ENCODE measurements around the gene AKT1. TPM values are rescaled to one million over a fixed set of nuclear protein-coding genes. Genes with fewer than 3 reads are reported as not detected.
"Not testable (repeated sequence)": the region's sequence is repeated elsewhere in the genome, so short reads cannot be mapped to it uniquely, and the experiment has no call there.

AKT1 gene
- total RNA-seq, 1 donor from 2014 or later: 123 TPM

GRCh38 chr14:104751539-104752422 lies 43.8 kb downstream of the AKT1 start:
- Mint-ChIP-seq H3K27ac (peak overlapping the region; percentile 95), H3K4me1 (ENCODE audit: unreplicated experiment) (peaks cover 34% of the 10 kb centered on the region), H3K27me3 (no peaks in the 10 kb centered on the region), H3K9me3 (no peaks in the 10 kb centered on the region), H3K4me3 (peak overlapping the region; percentile 90), H3K36me3 (peaks cover 8% of the 10 kb centered on the region)
- no peak for DNase-seq (ENCODE audit: extremely low spot score, unreplicated experiment)
- no peak for TF ChIP-seq CTCF (conservative IDR thresholded peaks at IDR 0.05)

- not testable (repeated sequence) for H3K27ac Mint-ChIP-seq; H3K36me3 Mint-ChIP-seq; H3K27me3 Mint-ChIP-seq; H3K4me3 Mint-ChIP-seq; H3K9me3 Mint-ChIP-seq; DNase-seq (ENCODE audit: extremely low spot score, unreplicated experiment)
- peaks cover 37% of the 10 kb centered on the region for H3K4me1 Mint-ChIP-seq (ENCODE audit: unreplicated experiment)
Observed at GRCh38 chr14:104750753-104751057, 44.8 kb downstream of the AKT1 start.

GRCh38 chr14:104750056-104750752 lies 45.3 kb downstream of the AKT1 start:
- H3K36me3 Mint-ChIP-seq: peaks cover 7% of the 10 kb centered on the region
- H3K9me3 Mint-ChIP-seq: no peaks in the 10 kb centered on the region
- no peak overlapping the region for H3K4me3 Mint-ChIP-seq
- no peak for TF ChIP-seq CTCF (conservative IDR thresholded peaks at IDR 0.05)
- H3K27ac Mint-ChIP-seq: peak overlapping the region; percentile 46
- DNase-seq (ENCODE audit: extremely low spot score, unreplicated experiment): no peak
- H3K4me1 Mint-ChIP-seq (ENCODE audit: unreplicated experiment): peaks cover 37% of the 10 kb centered on the region
- no peaks in the 10 kb centered on the region for H3K27me3 Mint-ChIP-seq

GRCh38 chr14:104749111-104749649 lies 46.4 kb downstream of the AKT1 start:
- Mint-ChIP-seq H3K4me3 (peak overlapping the region; percentile 45), H3K27me3 (no peaks in the 10 kb centered on the region), H3K9me3 (no peaks in the 10 kb centered on the region), H3K36me3 (peaks cover 3% of the 10 kb centered on the region), H3K4me1 (ENCODE audit: unreplicated experiment) (peaks cover 35% of the 10 kb centered on the region), H3K27ac (peak overlapping the region; percentile 62)
- no peak for TF ChIP-seq CTCF (conservative IDR thresholded peaks at IDR 0.05)
- DNase-seq (ENCODE audit: extremely low spot score, unreplicated experiment): no peak

- no peak for TF ChIP-seq CTCF (conservative IDR thresholded peaks at IDR 0.05)
- no peak for DNase-seq (ENCODE audit: extremely low spot score, unreplicated experiment)
- Mint-ChIP-seq H3K27ac (peak overlapping the region; percentile 36), H3K9me3 (no peaks in the 10 kb centered on the region), H3K27me3 (no peaks in the 10 kb centered on the region), H3K4me3 (peak overlapping the region; percentile 62), H3K4me1 (ENCODE audit: unreplicated experiment) (peaks cover 28% of the 10 kb centered on the region), H3K36me3 (peaks cover 3% of the 10 kb centered on the region)
Observed at GRCh38 chr14:104747876-104748275, 47.7 kb downstream of the AKT1 start.
